Dermis microvascular lymphatic vessel endothelial cell (primary cell): ENCODE data around the gene GNL1. TPM values are rescaled to one million over a fixed set of nuclear protein-coding genes. Genes with fewer than 3 reads are reported as not detected.
"Not testable (repeated sequence)": the region's sequence is repeated elsewhere in the genome, so short reads cannot be mapped to it uniquely, and the experiment has no call there.

Experiments used
- DNase-seq, 2 donors: peaks; one replicate each; pipeline versions ENCODE4 v3.0.0 to v3.0.0-alpha.2; 2010; ENCODE audit warnings: low read depth in 2 of 2
- total RNA-seq: library from RNA; depleted of rRNA; stranded (reverse); fragments of >200 nt; gene quantifications from 2 replicates; pipeline ENCODE4 v1.2.1, GENCODE V29; 2014

The GNL1 gene
- total RNA-seq, 1 donor from 2014 or later, result 43.1 TPM

DNA sequence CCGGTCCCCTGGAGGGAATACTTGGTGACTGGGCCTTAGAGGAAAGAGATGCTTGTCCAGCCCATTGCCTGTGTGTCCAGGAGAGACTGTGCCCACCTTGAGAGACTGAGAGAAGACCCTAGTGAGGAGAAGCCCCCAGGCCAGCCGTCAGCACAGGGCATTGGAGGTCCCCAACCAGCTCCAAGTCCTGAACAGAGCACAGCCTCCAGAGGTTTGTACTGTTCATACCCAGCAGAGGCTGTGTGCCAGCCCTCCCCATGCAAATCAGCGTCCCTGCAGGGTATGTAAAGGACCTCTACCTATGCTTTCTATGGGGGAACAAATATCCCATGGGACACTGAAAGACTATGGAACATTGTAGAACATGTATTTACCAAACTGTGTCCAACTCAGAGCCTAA is 58.6 kb downstream of the GNL1 start:
- DNase-seq, result no peak

- DNase-seq, result not testable (repeated sequence)
These were observed 59.1 kb downstream of the GNL1 start for GRCh38 chr6:30497261-30497599.

- no peak for DNase-seq
These were observed 60.3 kb downstream of the GNL1 start for GRCh38 chr6:30495993-30496392.

- not testable (repeated sequence) for DNase-seq
These were observed 61.2 kb downstream of the GNL1 start for GRCh38 chr6:30495060-30495459.

- DNase-seq, result no peak
These were observed 61.9 kb downstream of the GNL1 start for GRCh38 chr6:30494291-30494861.

- DNase-seq, result no peak
These were observed 62.5 kb downstream of the GNL1 start for GRCh38 chr6:30493643-30494250.

- DNase-seq, result no peak
These were observed 64.0 kb downstream of the GNL1 start for GRCh38 chr6:30491991-30492952.

Other genes with a start within 250 kb of the GNL1 start
- gene TRIM39, start 229.6 kb downstream of the GNL1 start, total RNA-seq, result 7.6 and 12.1 TPM in 2 replicates
- 15.7 and 19.8 TPM in 2 replicates for gene RPP21, start 211.3 kb downstream of the GNL1 start, total RNA-seq
- gene HLA-E, start 67.0 kb downstream of the GNL1 start, total RNA-seq, result 465 and 1,088 TPM in 2 replicates
- gene PRR3, start 806 bp upstream of the GNL1 start, total RNA-seq, result 2.2 and 2.5 TPM in 2 replicates
- gene ABCF1, start 15.0 kb upstream of the GNL1 start, total RNA-seq, result 29.3 and 43.2 TPM in 2 replicates
- 9.1 and 10.1 TPM in 2 replicates for gene PPP1R10, start 60.8 kb upstream of the GNL1 start, total RNA-seq
- 35.9 and 60.9 TPM in 2 replicates for gene MRPS18B, start 61.4 kb upstream of the GNL1 start, total RNA-seq
- 2.7 and 3.4 TPM in 2 replicates for gene ATAT1, start 70.4 kb upstream of the GNL1 start, total RNA-seq
- 1.7 and 3.2 TPM in 2 replicates for gene C6orf136, start 90.6 kb upstream of the GNL1 start, total RNA-seq
- gene DHX16, start 116.5 kb upstream of the GNL1 start, total RNA-seq, result 30.3 and 36.9 TPM in 2 replicates
- gene PPP1R18, start 130.2 kb upstream of the GNL1 start, total RNA-seq, result 25.2 and 37.4 TPM in 2 replicates
- gene NRM, start 134.5 kb upstream of the GNL1 start, total RNA-seq, result 1.8 and 2.1 TPM in 2 replicates
- 4.9 and 5.7 TPM in 2 replicates for gene MDC1, start 160.8 kb upstream of the GNL1 start, total RNA-seq
- gene TUBB, start 163.9 kb upstream of the GNL1 start, total RNA-seq, result 397 and 399 TPM in 2 replicates
- 52.5 and 55.2 TPM in 2 replicates for gene FLOT1, start 186.2 kb upstream of the GNL1 start, total RNA-seq
- gene IER3, start 188.1 kb upstream of the GNL1 start, total RNA-seq, result 46.3 and 86.1 TPM in 2 replicates